Activated CD4-positive, alpha-beta T cell treated with anti-CD3 and anti-CD28 coated beads, Interleukin-2, amount 50 U/mL, for 48 hours (primary cell): ENCODE measurements around the gene ST3GAL2.
A peak's percentile ranks its signal among the peaks of the same experiment; 100 is the strongest.
"Not testable (repeated sequence)": the region's sequence is repeated elsewhere in the genome, so short reads cannot be mapped to it uniquely, and the experiment has no call there.

ENCODE experiments used
- DNase-seq, 2 experiments: peaks; one replicate each; pipeline ENCODE4 v3.0.0-alpha.2; 2020

The ST3GAL2 gene

DNA sequence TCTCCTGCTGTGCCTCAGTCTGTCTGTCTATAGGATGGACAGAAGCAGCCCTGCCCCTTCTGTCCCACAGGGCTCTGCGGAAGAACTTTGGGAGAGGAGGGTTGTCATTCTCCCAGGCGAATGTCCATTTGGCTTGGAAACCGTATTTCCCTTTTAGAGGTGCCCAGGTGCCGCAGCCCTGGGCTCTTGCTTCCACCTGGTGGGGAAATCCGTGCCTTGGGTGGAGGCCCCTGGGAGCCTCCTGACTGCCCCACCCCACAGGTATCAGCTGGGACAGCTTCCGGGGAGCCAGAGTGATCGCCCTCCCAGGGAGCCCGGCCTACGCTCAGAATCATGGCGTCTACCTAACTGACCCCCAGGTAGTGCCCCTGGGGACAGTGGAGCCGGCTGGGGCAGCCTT, 28.2 kb upstream of the ST3GAL2 start:
- no peak for DNase-seq

DNA sequence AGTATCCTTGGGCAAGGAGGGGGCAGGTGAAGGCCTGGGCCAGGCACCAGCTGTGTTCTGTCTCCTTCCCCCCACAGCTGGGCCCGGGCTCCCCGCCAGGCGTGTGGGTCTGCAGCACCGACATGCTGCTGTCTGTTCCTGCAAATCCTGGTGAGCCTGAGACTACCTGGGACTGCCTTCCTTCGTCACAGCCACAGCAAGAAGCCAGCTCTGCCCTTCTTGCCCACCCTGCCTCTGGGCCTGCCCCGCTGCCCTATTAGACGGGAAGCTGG, 27.8 kb upstream of the ST3GAL2 start:
- no peak for DNase-seq

DNA sequence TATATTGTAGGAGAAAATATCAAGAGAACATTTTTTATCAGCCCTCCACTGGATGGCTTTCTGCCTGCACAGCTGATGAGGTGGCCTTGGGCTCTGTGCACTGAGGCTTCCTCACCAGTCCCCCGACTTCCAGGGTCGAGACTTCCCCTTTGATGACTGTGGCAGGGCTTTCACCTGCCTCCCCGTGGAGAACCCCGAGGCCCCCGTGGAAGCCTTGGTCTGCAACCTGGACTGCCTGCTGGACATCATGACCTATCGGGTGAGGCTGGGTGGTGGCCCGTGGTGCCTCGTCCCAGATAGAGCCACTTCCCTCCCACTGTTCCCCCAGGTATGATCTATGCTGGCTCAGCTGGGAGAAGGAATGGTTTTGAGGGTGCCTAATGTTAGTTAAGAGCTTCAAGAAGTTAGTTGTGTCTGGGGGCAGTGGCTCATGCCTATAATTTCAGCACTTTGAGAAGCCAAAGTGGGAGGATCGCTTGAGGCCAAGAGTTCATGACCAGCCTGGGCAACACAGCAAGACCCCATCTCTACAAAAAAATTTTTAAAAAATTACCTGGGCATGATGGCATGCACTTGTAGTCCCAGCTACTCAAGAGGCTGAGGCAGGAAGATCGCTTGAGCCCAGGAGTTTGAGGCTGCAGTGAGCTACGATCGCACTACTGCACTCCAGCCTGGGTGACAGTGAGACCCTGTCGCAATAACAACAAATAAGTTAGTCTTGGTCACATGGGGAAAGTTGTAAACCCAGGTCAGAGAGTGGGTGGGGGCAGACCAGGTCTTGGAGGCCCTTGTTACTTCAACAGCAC, 27.3 kb upstream of the ST3GAL2 start:
- no peak for DNase-seq

DNA sequence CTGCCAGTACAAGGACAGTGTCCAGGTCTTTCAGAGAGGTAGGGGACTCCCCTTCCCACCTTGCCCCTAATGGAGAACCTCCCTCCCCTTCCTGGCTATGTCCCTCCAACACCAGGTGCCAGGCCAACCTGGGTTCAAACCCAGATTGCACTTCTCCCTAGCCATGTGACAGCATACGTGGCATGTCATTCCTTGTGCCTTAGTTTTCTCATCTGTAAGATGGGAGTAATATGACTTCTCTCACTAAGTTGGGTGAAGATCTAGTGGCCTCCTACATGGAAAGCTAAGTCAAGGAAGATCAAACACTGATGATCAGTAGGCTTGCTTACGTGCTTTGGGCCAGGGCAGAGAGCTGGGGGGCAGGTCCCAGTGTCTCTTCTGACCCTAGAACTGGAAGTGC, 24.3 kb upstream of the ST3GAL2 start:
- no peak for DNase-seq

- no peak for DNase-seq
These were observed 21.9 kb upstream of the ST3GAL2 start for GRCh38 chr16:70460737-70461261.

- no peak for DNase-seq
These were observed 18.7 kb upstream of the ST3GAL2 start for GRCh38 chr16:70457446-70458166.

DNA sequence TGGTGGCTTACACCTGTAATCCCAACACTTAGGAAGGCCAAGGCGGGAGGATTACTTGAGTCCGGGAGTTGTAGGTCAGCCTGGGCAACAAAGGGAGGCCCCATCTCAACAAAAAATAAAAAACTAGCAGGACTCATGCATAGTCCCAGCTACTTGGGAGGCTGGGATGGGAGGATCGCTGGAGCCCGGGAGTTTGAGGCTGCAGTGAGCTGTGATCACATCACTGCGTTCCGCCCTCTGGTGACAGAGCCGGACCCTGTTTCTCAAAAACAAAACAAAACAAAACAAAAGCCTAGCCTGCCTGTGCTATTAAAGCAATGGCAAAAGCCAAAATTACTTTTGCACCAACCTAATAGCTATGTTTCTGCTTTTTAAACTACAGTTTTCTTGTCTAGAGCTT, 17.0 kb upstream of the ST3GAL2 start:
- DNase-seq, result no peak

DNA sequence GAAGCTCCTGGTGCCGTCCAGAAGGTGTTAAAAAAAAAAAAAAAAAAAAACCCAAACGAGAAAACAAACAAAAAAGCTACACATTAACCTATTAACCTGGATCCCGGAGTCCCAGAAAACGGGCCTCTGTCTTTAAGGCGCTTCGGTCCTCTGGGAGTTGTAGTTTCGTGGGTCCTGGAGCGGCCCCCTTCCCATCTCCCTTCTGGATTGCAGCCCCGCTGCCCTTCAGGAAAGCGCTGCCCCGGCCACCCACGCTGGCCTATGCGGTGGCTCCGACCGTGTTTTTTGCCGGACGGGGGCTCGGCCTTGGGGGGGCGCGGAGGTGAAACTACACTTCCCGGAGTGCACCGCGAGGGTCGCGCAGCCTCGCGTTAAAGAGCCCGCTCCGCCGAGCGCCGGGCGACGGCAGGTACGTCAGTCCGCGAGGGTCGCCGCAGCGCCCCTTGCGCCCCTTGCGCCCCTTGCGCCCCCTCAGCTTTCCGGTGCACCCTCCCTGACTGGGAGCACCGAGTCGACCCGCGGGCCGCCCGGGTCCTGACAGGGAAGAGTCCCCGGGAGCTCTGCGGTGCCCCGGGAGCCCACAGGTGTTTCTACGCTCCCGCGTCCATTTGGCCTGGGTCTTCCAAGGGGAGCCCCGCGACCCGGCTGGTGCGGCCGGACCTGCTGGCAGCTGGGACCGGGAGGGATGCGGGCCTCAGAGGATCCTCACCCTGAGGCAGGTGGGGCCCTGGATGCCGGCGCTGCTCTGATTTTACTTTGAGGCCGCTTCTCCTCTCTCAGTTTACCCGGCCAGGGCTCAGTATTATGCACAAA, 15.5 kb upstream of the ST3GAL2 start, which contains the start of gene FCSK:
Gene FCSK (plus strand): TSS at position 374 of the 813 bp plus-strand sequence. CDS start 8,596 bp downstream, outside the sequence.
- DNase-seq, result peak; percentile 64 to 69

DNA sequence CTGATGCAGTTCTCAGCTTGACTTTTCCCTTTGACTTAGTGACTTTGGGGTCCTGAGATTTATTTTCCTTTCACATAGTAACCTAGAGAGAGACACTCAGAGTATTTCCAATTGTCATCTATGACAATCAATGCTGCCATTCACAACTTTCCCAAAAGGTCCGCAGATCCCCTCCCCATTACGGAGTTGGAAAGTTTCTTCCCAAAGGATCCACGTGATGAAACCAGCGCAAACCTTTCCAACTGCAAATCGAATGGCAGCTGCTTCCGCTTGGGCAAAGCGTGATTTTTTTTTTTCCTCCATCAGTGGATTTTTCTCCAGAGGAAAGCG, 15.0 kb upstream of the ST3GAL2 start:
- DNase-seq, result no peak

DNA sequence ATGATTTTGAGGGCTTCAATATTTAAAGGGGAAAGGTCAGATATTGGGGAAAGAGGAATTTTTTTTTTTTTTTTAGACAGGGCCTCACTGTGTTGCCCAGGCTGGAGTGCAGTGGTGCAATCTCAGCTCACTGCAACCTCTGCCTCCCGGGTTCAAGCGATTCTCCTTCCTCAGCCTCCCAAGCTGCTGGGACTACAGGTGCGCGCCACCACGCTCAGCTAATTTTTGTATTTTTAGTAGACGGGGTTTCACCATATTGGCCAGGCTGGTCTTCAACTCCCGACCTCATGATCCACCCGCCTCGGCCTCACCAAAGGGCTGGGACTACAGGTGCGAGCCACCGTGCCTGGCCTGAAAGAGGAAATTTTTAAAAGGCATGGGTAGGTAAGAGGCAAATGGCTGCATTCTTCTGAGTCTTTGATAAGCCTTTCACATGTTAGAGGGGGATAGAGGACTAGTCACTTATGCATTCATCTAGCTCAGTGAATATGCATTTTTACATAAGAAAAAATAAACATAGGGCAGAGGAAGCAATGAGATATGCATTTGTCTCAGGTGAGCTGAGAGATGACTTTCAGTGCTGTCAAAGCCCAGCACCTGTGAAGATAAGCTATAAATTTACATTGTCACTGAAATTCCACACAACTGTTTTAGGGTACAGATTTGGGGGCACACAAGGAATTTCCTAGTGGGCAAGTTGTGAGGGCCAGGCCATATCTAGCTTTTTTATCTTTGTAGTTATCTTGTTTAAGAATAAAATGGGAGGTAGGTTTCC, 14.4 kb upstream of the ST3GAL2 start:
- no peak for DNase-seq

DNA sequence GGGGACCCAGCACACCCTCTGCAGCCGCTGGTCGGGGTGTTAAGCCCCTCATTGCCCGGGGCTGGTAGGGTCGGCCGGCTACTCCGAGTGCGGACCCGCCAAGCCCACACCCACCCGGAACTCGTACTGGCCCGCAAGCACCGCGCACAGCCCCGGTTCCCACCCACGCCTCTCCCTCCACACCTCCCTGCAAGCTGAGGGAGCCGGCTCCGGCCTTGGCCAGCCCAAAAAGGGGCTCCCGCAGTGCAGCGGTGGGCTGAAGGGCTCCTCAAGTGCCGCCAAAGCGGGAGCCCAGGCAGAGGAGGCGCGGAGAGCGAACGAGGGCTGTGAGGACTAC, 12.1 kb upstream of the ST3GAL2 start:
- DNase-seq, result not testable (repeated sequence)

DNA sequence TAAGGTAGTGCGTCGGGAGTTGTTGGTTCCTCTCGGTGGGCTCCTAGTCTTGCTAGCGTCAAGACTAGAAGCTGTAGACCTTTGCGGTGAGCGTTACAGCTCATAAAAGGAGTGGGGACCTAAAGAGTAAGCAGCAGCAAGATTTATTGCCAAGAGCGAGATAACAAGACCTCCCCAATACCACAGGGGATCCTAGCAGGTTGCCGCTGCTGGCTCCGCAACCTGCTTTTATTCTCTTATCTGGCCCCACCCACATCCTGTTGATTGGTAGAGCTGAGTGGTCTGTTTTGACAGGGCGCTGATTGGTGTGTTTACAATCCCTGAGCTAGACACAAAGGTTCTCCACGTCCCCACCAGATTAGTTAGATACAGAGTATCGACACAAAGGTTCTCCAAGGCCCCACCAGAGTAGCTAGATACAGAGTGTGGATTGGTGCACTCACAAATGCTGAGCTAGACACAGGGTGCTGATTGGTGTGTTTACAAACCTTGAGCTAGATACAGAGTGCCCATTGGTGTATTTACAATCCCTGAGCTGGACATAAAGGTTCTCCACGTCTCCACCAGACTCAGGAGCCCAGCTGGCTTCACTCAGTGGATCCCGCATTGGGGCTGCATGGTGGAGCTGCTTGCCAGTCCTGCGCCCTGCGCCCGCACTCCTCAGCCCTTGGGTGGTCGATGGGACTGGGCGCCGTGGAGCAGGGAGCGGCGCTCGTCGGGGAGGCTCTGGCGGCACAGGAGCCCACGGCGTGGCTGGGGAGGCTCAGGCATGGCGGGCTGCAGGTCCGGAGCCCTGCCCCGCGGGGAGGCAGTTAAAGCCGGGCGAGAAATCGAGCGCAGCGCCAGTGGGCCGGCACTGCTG, 11.5 kb upstream of the ST3GAL2 start:
- DNase-seq, result not testable (repeated sequence)

DNA sequence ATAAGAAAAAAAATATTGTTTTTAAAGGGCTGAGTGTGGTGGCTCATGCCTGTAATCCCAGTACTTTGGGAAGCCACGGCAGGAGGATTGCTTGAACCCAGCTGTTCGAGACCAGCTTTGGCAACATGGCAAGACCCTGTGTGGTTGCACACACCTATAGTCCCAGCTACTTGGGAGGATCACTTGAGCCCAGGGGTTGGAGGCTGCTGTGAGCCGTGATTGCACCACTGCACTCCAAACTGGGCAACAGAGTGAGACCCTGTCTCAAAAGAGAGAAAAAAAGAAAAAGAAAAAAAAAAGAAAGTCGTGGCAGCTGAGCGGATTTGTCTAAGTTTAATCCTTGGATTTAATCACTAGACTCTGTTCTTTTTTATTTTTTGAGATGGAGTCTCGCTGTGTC, 9.2 kb upstream of the ST3GAL2 start:
- no peak for DNase-seq

DNA sequence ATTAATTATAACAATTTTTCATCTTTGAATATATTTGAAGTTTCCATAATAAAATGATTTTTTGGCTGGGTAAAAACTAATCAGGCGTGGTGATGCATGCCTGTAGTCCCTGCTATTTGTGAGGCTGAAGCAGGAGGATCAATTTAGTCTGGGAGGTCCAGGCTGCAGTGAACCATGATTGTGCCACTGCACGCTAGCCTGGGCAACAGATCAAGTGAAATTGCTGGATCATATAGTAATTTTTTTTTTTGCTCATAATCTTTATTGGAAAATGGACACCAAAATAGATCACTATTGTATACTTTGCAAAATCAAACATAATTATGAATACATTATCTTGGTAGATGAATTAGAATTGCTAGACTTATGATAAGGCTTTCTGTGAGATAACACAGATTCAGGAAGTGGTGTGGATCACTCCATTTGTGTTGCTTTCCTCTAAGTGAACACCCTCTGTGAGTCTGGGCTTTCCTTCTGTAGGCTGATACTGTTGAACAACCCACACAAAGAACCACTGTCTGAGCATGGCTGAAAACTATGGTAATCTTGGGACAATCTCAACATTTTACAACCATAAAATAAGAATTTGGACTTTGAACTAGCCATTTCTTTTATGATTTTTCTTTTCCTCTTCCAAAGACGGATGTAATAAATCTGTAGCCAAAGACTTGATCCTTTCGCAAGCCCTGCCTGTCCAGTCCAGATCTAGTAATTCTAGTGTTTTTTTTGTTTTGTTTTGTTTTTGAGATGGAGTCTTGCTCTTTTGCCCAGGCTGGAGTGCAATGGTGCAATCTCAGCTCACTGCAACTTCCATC, 5.6 kb upstream of the ST3GAL2 start:
- no peak for DNase-seq

GRCh38 chr16:70442344-70442743, 3.4 kb upstream of the ST3GAL2 start:
- DNase-seq, result no peak

- no peak for DNase-seq
These were observed 2.6 kb upstream of the ST3GAL2 start for GRCh38 chr16:70441406-70441990.

GRCh38 chr16:70440009-70440692, 1.3 kb upstream of the ST3GAL2 start:
- no peak for DNase-seq

GRCh38 chr16:70438585-70438968, 323 bp downstream of the ST3GAL2 start:
- DNase-seq, result no peak

DNA sequence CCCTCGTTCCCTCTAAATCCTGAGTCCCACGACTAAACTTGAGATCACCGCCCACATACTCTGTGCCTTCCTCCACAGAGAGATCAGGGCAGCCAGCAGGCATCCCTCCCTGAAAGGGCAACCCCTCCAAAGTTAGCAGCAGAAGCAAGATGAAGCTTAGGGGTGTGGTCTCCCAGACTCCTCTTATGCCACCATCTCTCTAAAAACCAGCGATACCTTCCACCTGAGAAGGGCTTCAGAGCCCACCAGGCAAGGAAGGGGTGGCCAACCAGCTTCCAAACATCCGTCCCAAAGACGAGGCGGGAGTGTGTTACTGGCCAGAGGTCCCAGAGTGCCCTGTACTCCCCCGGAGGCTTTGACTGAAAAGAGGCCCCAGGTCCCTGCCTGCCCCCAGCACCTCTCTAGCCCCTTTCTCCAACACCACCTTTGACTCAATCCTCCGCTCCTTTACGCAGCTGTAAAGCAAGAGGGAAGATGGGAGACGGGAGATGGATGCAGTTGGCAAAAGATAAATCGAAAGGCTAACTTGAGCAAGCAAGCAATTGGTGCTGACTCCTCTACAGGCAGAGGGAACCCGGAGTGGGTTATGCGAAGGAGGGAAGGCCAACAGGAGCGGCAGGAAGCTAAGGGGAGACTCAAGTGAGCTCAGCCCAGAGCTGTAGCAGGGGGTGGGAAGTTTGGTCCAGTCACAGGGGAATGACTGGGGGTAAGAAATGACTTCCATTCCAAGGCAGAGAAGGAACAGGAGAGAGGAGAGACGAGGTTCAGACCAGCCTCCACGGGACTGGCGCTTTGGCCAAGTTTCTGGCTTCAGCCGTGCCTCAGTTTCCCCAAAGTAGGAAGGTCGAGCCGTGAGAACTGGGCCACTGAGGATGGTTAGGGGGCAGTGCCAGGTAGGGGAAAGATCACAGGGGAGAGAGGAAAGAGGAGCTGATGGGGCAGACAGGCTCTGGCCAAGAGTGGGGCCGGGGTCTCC, 1.0 kb downstream of the ST3GAL2 start:
- DNase-seq, result peak in 1 of 2 experiments; percentile 25
